Stomach smooth muscle (tissue), 2 donors: ENCODE data around the gene PROM1.

Experiments
- H3K27ac ChIP-seq: one replicate; pipeline ENCODE4 v1.7.0; 2013; ENCODE audit warnings: mild to moderate bottlenecking, low read length, inconsistent platforms
- H3K27me3 ChIP-seq, 2 donors: one replicate each; pipeline ENCODE4 v1.7.0; 2013; ENCODE audit warnings: low read length in 2 of 2; ENCODE audit not compliant: insufficient read depth in 2 of 2, control insufficient read depth in 1 of 2
- H3K36me3 ChIP-seq, 2 donors: one replicate each; pipeline ENCODE4 v1.7.0; 2013; ENCODE audit warnings: low read length in 2 of 2; ENCODE audit not compliant: control insufficient read depth in 2 of 2, insufficient read depth in 2 of 2
- H3K4me1 ChIP-seq: one replicate; pipeline ENCODE4 v1.7.0; 2013; ENCODE audit warnings: low read length; ENCODE audit not compliant: control insufficient read depth, insufficient read depth
- H3K4me3 ChIP-seq, 2 donors: one replicate each; pipeline ENCODE4 v1.7.0; 2013; ENCODE audit warnings: low read length in 2 of 2
- H3K9ac ChIP-seq, 2 donors: one replicate each; pipeline ENCODE4 v1.7.0; 2013; ENCODE audit warnings: low read length in 2 of 2, mild to moderate bottlenecking in 1 of 2
- H3K9me3 ChIP-seq, 2 donors: one replicate each; pipeline ENCODE4 v1.7.0; 2013; ENCODE audit warnings: low read length in 2 of 2; ENCODE audit not compliant: control insufficient read depth in 2 of 2
- donor health status: healthy.
- donor health status: Pancreatic carcinoma.

Gene PROM1

GRCh38 chr4:16082426-16083240, 1.2 kb downstream of the PROM1 start:
- Histone ChIP-seq H3K27ac (no peak overlapping the region), H3K9ac (no peak overlapping the region), H3K4me3 (peak overlapping the region; percentile 73 to 80), H3K36me3 (no peaks in the 10 kb centered on the region), H3K27me3 (peaks cover 30 to 42% of the 10 kb centered on the region in 2 donors), H3K9me3 (peaks cover 5 to 11% of the 10 kb centered on the region in 2 donors), H3K4me1 (peaks cover 19% of the 10 kb centered on the region)

DNA sequence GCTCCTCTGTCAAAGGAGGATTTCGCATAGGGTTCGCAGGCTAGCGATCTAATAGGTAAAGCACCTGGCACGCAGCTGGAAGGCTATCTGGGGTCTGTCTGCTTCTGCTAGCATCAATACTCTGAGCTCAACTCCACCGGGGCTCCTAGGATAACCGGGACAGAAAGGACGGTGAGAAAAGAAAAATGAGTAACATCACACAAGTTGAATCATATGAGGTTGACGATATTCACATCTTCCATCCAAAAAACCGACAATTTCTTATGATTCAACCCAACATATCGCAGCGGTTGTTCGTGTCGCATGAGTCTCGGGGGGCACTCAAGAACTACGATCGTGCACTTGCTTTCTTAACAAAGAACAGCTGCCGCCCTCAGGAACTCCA, 1.8 kb downstream of the PROM1 start:
- Histone ChIP-seq H3K9ac (no peak overlapping the region), H3K27me3 (peaks cover 30 to 42% of the 10 kb centered on the region in 2 donors), H3K27ac (no peak overlapping the region), H3K36me3 (no peaks in the 10 kb centered on the region), H3K4me1 (peaks cover 19% of the 10 kb centered on the region), H3K9me3 (peaks cover 5 to 11% of the 10 kb centered on the region in 2 donors), H3K4me3 (peak overlapping the region; percentile 73 to 80)

GRCh38 chr4:16079046-16079445, 4.8 kb downstream of the PROM1 start:
- H3K9ac ChIP-seq = no peak overlapping the region
- H3K36me3 ChIP-seq = no peaks in the 10 kb centered on the region
- peaks cover 26 to 29% of the 10 kb centered on the region in 2 donors for H3K27me3 ChIP-seq
- peaks cover 19% of the 10 kb centered on the region for H3K4me1 ChIP-seq
- no peaks in the 10 kb centered on the region for H3K9me3 ChIP-seq
- H3K4me3 ChIP-seq = no peak overlapping the region
- H3K27ac ChIP-seq = no peak overlapping the region

DNA sequence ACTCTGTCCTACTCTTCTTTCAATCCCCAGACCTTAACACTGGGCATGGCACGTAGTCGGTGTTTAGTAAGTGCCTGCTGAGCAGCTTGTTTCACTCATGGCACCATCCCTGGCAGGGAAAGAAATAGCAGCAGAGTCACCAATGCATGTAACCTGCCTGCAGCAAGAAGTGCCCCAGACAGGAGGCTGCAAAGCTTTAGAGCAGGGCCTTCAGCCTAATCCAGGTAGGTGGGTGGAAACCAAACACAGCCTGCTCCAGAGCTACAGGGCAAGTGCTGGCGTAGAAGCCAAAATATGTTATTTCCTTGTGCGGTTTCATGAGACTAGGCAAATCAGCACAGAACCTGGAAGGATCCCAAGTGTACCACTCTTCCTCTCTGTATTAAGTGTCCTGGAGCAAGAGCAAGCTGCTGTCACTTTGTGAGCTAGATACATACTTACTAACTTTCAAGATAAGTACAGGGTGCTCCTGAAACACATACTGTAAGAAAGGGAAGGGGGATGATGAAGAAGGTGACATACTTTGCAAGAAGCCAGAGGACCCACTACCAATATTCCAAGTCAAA, 5.5 kb downstream of the PROM1 start:
- Histone ChIP-seq H3K36me3 (no peaks in the 10 kb centered on the region), H3K4me1 (peaks cover 14% of the 10 kb centered on the region), H3K27ac (no peak overlapping the region), H3K9ac (no peak overlapping the region), H3K27me3 (peaks cover 21 to 22% of the 10 kb centered on the region in 2 donors), H3K4me3 (no peak overlapping the region), H3K9me3 (no peaks in the 10 kb centered on the region)

DNA sequence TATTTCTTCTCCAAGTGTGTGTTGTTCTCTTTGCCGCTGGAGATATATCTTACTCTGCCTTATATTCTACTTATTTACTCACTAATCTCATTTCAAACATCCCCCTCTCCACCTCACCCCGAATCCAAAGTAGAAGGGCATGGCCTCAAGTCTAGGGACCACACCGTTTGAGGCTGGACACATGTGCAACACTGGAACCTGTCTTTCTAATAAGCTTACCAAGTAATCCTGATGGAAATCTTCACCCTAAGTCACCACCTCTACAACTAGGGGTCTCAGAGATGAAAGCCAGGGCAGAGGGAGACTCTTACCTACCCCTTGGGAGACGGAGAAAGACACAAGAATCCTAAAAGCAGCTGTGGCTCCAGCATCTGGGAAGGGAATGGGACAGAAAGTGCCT, 6.0 kb downstream of the PROM1 start:
- Histone ChIP-seq H3K9me3 (no peaks in the 10 kb centered on the region), H3K4me1 (peaks cover 9% of the 10 kb centered on the region), H3K27ac (no peak overlapping the region), H3K36me3 (no peaks in the 10 kb centered on the region), H3K27me3 (peaks cover 17 to 18% of the 10 kb centered on the region in 2 donors), H3K4me3 (no peak overlapping the region), H3K9ac (no peak overlapping the region)

DNA sequence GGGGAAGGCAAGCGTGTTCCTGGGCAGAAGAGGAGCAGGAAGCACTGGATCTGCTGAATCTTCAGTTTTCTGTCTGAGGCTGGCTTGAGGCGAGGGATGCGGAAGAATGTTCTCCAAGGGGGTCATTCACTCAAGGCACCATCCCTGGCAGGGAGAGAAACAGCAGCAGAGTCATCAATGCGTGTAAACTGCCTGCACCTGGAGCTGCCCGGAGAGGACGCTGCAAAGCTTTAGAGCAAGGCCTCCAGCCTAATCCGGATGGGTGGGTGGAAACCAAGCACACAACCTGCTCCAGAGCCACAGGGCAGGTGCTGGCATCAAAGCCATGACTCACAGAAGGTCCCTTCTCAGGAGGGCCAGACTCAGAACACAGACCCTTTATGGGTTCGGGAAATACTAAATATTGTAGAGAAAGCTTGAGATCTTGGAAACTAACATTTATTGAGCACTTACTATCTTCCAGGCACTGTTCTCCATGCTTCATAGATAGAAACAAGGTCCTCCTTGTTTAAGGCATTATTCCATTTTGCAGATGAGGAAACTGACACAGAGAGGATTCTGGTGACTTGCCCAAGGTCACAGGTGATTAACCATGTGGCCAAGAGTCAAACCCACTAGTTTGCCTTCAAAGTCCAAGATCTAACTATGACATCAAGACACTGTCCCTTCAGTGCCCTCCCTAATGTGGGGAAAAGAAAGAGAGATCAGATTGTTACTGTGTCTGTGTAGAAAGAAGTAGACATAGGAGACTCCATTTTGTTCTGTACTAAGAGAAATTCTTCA, 7.7 kb downstream of the PROM1 start:
- Histone ChIP-seq H3K27me3 (peaks cover 5 to 9% of the 10 kb centered on the region in 2 donors), H3K27ac (no peak overlapping the region), H3K9ac (no peak overlapping the region), H3K9me3 (no peaks in the 10 kb centered on the region), H3K36me3 (no peaks in the 10 kb centered on the region), H3K4me1 (no peaks in the 10 kb centered on the region), H3K4me3 (no peak overlapping the region)

DNA sequence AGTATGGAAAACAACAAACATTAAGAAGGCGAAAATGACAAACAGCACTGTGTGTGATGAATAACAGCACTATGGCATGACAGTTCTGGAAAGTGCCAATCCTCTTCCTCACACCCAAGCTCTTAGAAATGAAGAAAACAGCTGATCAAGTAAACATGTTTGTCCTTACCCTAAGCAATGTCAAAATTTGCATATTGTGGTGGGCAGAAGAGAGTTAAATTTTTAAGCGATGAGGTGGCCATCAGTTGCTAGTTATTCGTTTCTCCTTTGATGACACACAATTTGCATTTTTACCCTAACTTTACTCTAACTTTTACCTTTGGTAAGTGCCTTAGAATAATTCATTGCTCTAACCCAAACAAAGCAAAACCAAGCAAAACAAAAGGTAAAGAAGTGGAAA, 8.8 kb downstream of the PROM1 start:
- no peaks in the 10 kb centered on the region for H3K9me3 ChIP-seq
- H3K36me3 ChIP-seq = no peaks in the 10 kb centered on the region
- H3K9ac ChIP-seq = no peak overlapping the region
- peaks cover 0 to 6% of the 10 kb centered on the region in 2 donors for H3K27me3 ChIP-seq
- no peak overlapping the region for H3K27ac ChIP-seq
- H3K4me3 ChIP-seq = no peak overlapping the region
- no peaks in the 10 kb centered on the region for H3K4me1 ChIP-seq

DNA sequence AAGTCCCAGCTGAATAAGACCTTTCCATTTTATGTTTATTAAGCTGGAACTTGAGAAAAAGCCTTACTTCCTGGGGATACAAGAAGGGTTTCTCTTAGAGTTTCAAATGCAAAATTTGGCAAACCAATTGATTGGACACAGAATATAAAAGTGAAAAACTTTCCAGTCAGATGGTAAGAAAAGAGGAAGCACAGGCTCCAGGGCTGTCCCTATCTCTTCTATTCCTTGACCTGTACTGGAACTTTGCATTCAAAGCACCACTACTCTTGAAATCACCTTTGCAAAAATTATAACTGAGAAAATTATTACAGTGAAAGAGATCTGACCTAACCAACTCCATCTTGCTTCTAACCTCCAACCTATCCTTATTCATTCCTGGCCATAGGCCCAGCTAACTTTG, 11.7 kb downstream of the PROM1 start:
- Histone ChIP-seq H3K27me3 (no peaks in the 10 kb centered on the region), H3K36me3 (no peaks in the 10 kb centered on the region), H3K9me3 (no peaks in the 10 kb centered on the region), H3K4me3 (no peak overlapping the region), H3K4me1 (no peaks in the 10 kb centered on the region), H3K9ac (no peak overlapping the region), H3K27ac (no peak overlapping the region)

DNA sequence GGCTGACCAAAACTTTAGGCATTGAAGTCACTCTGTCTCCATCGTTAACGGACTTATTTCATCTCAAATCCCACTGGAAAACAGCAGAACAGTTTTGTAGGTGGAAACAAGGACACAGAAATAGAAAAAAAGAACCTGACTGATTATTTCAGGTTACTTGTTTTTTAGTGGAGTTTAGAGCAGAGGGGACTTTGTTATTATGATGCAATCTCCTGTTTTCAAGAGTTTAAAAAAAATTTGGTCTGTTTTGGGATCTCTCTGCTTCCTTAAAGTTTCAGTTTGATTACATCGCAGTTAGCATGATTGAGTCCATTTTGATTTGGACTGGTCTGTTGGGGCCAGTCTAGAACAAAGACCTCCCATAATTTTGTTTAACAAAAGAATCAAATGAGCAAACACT, 13.6 kb downstream of the PROM1 start:
- no peak overlapping the region for H3K4me3 ChIP-seq
- H3K4me1 ChIP-seq = no peaks in the 10 kb centered on the region
- H3K9ac ChIP-seq = no peak overlapping the region
- H3K9me3 ChIP-seq = no peaks in the 10 kb centered on the region
- H3K27ac ChIP-seq = no peak overlapping the region
- H3K27me3 ChIP-seq = no peaks in the 10 kb centered on the region
- H3K36me3 ChIP-seq = no peaks in the 10 kb centered on the region

DNA sequence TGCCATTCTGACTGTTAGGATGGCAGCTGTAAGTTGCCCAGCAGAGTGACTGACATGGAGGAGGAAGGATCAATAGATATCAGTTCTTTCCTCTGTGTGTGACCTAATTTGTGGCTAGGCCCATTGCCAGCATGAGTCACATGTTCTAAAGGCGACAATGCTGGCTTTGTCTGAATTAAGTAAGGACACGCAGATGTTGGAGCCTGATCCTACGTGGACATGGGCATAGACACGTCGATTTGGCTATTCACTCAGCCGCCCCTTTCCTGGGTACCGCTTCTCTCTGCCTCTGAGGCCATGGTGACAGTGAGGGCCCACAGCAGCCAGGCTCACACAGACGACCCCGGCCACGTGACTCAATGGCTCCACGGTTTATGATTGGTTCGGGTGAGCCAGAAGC, 16.3 kb downstream of the PROM1 start:
- no peaks in the 10 kb centered on the region for H3K36me3 ChIP-seq
- no peak overlapping the region for H3K4me3 ChIP-seq
- no peak overlapping the region for H3K27ac ChIP-seq
- H3K4me1 ChIP-seq = no peaks in the 10 kb centered on the region
- H3K27me3 ChIP-seq = no peaks in the 10 kb centered on the region
- H3K9me3 ChIP-seq = no peaks in the 10 kb centered on the region
- H3K9ac ChIP-seq = no peak overlapping the region
